ENCODE data around the gene CD8A.
"Not testable (repeated sequence)": the region's sequence is repeated elsewhere in the genome, so short reads cannot be mapped to it uniquely, and the experiment has no call there.

The CD8A gene

DNA sequence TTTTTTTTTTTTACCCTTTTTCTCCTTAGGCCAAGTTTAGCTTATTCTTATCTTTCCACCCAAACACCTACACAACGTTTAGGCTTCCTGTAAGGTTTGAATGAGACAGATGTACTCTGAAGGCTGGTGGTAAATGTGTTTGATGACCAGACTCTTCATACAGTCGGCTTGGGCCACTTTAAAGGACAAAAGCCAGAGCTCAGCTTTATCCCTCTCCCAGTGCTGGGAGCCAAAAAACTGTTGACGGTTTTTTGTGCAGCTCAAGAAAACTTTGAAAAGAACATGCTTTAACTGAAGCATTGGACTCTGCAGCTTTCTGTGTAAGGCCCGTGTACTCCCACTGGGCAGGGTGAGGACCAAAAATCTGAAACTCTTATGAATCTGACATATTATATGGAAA is 15.4 kb downstream of the CD8A start:
- DNase-seq = no peak

DNA sequence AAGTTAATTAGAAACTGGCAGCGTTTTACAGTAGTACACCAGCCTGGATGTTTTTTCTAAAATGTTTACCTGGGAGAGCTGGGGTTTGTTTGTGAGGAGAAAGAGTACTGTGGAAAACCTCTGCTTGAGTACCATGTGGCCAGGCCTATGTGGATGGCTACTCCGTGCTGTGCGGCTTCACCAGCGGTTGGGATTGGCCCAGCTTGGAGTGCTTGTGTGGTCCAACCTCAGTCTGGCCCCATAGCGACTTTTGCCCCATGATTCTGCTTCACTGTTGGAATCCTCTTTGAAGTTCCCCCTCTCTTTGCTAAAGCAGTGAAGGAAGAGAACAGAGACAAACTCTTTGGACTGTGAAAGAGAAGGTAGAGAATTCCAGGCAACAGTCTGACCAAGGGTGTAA is 15.9 kb downstream of the CD8A start:
- DNase-seq = no peak

DNA sequence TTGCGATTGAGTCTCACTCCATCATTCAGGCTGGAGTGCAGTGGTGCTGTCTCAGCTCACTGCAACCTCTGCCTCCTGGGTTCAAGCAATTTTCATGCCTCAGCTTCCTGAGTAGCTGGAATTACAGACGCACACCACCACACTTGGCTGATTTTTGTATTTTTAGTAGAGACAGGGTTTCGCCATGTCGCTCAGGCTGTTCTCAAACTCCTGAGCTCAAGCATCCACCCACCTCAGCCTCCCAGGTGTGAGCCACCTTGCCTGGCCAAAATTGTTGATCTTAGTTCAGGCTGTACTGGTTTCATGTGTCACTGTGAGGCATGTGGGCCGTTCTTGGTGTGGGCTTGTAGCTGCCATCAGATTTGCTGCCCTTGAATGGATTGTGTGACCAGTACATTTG is 18.1 kb downstream of the CD8A start:
- no peak for DNase-seq

DNA sequence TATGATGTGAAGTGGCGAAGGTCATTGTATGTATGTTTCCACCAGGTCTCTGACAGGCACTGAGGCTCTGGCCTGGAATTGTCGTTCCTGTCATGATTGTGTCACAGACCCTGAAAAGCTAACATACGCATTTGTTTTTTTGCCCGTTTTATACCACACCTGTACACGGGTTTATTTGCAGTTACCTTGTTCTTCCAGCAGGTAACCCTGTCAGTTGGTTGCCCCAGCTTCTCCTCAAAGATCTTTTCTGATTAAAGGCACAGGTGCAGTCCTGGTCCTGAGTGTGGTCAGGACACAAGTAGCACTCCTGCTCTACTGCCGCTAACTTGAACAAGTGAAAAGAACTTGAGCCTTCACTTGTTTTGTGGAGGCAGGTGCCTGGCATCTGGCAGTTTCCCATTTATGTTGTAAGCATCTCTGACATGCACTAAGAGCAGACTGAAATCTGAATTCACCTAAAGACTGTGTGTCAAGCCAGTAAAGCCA is 19.9 kb downstream of the CD8A start:
- no peak for DNase-seq

DNA sequence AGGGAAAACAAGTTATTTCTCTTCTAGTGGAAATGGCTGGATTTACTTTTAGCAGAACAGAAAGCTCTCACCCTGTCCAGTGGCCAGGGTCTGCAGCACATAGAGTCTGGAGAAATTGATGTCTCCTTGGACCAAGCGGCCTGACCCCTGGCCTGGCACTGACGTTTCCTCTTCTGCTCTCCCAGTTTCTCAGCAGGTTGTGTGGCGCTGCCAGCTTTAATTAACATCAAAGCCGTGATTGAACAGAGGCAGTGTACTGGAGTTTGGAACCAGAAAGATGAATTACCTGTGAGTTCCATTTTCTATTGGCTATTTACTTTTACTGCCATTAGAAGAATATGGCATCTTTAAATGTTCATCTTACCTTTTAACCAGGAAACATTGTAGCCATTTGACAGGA is 20.9 kb downstream of the CD8A start:
- DNase-seq = no peak

DNA sequence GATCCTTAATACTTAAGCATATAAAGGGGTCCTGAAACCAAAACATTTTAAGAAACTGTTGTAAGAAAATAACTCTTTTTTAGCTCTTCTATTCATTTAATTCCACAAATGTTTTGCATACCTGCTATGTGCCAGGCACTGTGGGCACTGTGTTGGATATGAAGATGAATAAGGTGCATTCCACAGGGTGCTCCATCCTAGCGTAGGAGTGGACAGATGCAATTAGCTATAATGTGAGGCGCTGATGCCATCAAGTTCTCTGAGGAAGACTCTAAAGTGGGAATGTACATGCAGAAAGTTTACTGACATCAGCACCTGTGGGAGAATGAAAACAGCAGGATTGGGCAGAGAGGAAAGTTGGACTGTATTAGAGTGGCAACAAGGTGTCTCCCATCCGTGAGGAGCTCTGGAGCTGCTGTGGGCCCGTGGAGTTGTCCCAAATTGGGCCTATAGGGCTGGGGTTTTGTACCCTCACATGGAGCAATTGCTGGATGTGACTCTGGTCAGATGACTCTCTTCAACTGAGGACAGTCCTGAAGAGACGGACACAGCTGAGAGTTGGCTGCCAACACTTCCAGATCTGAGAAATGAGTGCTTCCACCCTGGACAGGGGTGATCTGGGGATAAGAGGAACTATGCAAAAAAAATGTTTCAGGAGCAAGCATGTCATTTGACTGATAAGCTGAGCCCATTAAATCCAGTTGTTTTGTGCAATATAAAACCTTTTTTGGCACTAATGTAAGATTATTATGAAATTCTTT is 22.3 kb downstream of the CD8A start:
- DNase-seq = no peak

DNA sequence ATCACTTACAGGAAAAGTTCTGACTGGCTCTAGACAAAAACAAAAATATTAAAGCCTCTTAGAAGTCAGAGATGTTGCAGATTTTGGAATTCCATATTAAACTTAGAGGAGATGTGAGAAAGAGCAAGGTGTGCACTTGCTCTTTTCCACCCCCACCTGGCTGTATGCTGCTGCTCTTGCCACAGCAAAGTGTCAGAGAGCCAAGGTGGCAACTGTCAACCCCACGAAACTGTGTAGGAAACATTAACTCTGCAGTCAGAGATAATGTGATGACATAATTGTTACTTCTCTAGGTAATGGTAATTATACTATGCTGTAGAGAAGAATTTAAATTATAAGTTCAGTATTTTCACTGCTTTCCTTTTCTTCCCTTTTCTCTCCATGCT is 25.4 kb downstream of the CD8A start:
- no peak for DNase-seq

DNA sequence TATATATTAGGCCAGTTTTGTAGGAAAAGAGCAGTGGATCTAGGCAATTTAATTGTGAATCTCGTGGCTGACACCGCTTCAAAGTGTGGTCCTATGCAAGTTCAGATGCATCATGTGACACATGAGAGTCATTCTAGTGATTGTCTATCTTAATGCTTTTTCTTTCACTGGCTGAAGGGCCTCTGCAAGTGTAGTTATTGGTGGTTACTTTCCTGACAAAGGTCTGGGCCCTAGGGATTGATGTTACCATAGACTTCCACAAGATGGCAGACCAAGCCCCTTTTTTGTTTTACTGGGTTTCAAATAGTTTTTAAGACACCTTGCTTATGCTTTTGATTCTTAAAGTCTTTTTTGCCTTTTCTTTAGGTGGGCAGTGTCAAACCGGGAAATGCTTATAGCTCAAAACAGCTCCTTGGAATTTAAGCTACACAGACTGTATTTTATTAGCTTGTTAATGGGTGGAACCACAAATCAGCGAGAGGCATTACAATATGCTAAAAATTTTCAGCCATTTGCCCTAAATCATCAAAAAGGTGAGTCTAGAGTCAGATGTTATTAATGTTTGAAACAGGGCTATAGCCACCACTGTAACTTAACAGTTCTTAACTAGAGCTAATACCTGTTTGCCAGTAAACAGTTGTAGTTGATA is 25.9 kb downstream of the CD8A start:
- no peak for DNase-seq

DNA sequence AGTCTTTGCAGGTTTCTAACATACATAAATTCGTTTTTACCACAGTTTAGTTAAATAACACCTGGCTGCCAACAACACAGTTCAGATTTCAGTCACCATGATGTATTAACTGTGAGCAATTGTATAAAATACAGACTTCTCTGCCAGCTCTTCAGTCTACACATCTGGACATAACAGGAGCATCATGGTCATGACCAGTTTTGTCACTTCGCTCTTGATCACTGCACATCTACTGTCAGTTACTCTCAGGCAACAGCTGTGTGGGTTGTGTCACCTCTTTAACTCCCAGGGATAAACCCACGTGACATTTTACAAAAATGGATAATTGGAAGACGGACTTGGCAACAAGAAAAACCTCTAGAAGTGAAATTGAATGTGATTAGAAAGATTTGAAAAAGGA is 30.3 kb downstream of the CD8A start:
- no peak for DNase-seq

DNA sequence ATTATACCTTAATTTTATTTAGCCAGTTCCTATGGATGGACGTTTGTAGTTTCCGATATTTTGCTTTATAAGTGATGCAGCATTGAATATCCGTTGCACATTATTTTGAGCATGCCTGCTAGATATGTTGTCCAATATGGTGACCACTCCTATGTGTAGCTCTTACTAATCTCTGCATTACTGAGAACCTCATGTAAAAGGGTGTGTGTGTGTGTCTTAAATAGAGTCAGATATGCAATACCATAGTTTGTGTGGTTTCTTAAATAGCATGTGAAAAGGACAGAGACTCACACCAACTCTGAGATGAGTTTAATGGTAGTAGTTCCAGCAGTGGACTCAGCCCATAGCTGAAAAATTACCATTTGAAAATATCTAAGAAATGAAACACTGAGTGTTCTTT is 32.3 kb downstream of the CD8A start:
- no peak for DNase-seq

DNA sequence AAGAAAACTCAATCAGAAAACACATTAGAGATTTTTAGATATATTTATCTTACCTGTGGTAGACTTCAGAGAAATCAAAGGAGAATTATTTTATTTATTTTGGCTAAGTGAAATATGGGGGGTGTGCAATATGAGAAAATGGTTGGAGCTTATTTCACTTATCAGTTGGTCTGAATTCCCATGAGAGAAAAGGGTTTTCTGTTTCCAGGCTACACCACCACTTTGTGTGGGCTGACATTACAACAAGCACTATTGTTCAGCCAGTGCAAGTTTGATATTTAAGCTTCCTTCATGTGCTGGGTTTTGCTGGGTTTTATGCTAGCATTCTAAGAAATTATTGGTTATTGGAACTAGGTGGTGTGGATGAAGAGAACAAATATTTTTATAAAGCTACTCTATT is 37.1 kb downstream of the CD8A start:
- no peak for DNase-seq

DNA sequence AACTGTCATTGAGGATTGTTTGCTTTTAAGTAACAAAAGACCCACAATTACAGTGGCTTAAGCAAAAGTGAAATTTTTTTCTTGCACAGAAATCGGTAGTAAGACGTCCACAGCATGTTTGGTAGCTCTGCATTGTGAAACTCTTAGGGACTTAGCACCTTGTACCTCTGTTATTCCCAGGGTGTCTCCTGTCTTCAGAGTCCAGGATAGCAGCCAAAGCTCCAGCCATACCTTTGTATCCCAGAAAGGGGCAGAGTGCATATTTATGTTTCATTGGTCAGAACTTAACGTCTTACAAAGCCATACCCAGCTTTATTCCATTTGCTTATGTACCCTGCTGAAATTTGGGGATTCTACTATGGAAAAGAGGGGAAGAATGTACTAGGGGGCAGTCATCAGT is 37.8 kb downstream of the CD8A start:
- no peak for DNase-seq

DNA sequence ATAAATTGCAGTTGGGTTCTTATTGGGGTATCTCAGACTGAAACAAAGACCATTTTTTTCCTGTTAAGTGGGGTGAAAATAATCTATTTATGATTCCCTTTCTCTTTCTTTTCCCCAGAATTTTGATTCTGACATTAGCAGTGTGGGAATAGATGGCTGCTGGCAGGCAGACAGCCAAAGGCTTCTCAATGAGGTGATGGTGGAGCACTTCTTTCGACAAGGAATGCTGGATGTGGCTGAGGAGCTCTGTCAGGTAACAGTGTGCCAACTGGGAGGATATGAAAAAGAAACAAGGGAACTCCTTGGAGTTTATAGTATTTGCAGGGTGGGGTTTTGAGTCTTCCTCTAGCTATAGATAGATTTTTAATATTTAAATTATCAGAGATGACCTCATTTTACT is 38.9 kb downstream of the CD8A start:
- DNase-seq = no peak

DNA sequence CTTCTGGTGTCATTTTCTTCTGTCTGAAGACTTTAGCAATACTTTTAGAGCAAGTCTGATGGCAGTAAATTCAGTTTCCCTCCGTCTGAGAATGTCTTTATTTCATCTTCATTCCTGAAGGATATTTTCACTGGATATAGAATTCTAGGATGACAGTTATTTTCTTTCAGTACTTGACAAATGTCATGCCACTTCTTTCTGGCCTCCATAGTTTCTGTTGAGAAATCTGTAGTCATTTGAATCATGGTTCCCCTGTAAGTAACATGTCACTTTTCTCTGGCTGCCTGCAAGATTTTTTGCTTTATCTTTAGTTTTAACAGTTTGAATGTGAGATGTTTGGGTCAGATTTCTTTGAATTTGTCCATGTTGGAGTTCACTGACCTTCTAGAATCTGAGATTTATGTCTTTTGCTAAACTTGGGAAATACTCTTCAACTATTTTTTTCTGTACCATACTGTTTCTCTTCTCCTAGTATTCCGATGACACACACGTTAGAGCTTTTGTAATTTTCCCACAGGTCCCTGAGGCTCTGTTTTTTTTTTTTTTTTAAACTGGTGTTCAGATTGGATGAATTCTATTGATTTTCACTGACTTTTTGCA is 40.4 kb downstream of the CD8A start:
- DNase-seq = no peak

DNA sequence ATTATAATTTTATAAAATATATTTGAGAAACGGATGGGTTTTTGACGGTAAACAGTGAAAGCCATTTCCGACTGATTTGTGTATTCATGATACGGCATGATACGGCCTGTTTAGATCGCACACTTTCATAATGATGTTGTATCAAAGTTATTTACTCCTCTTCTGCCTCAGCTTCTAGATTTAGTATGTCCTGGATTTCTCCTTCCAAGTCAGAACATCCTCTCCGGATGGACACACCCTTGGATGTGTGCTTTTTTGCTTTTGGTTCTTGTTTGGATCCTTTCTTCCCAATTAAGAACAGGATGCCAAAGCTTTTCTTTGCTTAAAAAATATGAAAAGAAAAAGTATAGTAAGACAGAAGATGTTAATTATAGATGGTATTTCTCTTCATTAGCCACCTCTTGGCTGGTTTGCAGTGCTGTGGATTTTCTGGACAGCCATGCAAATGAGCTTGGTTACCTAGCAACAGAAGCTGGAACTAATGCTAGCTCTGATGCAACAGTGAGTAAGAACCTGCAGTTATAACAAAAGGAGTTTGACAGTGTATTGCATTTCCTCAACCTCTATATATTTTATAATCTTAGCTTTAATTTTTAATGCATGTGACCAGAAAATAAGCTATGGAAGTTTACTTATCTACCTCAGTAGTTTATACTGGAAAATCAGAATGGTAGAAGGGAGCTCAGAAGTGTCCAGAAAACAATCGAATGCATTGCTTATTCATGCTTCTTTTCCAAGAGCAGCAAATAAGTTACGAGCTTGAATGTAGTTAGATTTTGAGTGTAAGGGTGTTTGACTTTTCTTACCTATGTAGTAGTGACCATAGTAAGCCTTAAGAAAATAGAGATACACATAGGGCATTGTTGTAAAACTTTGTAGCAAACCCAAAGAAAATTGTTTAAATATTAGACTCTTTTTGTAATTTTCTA is 42.7 kb downstream of the CD8A start:
- no peak for DNase-seq

DNA sequence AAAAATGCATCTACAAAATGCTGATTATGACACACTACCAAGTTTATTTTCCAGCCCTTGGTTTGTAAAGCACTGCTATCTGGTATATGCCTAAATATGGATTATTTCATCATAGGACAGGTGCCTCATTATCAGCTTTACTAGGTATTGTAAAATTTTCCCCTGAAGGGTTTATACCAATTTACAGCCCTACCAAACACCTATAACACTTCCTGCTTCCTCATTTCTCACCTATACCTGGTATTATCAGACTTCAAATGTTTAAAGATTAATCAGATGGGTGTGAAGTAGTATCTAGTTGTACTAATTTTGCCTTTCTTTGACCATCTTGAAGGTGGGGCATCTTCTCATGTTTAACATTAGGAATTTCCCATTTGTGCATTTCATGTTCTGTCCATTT is 43.8 kb downstream of the CD8A start:
- DNase-seq = no peak

DNA sequence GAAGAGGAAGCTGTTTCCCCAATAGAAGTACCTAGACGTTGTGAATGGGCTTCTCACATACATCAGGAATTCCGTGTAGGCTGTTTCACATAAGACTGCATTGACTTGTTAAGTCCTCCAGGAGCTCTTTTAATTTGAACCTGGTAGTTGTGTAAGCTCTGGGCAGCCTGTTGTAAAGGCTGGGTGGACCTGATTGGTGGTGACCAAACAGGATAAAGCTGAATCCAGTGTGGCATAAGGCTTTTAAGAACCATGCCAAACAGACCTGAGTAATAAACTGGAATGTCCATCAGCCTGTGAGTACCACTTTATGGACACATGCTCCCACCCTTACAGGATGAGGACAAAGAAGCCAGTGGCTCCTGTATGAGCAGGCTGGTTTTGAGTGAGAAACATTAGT is 46.6 kb downstream of the CD8A start:
- DNase-seq = no peak

DNA sequence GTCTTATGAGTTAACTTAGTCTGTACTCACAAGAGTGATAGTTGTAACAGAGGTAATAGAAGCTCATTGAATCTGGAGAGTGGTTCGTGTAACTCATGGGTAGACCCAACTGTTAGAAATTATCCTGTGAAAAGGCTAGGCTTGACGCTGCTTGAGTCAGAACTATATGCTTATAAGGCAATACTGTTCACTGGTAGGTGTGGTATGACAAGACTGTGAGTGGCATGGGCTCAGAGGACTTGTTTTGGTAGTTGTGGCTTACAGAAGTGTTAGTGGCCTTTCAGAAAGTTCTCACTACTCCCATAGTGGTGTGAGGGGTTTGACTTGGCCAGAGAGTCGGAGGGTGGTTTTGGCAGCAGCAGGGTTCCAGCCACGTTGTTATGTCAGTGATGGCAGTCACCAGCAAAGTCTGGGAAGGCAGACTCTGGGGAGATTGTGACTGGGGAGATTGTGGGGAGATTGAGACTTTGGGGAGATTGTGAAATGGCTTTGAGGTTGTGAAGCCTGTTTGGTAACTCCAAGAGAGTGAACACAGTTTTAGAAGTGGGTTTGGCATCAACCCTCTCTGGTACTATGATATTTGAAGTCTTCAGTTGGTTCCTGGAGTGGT is 48.7 kb downstream of the CD8A start:
- DNase-seq = not testable (repeated sequence)

DNA sequence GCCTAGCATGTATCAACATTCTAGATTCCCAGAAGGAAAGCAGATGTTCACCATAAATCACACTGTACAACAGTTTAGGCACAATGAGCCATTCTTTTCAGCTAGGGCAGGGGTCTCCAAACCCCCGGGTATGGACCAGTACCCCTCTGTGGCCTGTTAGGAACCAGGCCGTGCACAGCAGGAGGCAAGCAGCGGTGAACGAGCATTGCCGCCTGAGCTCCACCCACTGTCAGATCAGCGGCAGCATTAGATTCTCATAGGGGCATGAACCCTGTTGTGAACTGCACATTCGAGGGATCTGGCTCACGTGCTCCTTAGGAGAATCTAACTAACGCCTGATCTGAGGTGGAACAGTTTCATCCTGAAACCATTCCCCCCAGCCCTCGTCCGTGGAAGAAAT is 50.8 kb downstream of the CD8A start:
- not testable (repeated sequence) for DNase-seq

DNA sequence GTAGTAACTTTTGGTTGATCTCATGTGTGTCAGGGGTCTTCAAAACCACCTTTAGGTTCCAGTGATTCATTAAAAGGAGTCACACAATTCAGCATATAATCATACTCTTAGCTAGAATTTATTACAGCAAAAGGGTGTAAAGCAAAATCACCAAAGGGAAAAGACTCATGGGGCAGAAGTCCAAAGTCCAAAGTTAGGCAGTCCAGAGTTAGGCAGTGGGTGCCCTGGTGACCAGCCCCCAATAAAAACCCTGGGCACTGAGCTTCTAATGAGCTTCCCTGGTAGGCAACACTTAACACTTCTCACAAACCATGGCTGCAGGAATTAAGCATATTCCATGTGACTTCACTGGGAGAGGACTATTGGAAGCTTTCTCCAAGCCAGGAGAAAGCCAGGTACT is 51.2 kb downstream of the CD8A start:
- not testable (repeated sequence) for DNase-seq

DNA sequence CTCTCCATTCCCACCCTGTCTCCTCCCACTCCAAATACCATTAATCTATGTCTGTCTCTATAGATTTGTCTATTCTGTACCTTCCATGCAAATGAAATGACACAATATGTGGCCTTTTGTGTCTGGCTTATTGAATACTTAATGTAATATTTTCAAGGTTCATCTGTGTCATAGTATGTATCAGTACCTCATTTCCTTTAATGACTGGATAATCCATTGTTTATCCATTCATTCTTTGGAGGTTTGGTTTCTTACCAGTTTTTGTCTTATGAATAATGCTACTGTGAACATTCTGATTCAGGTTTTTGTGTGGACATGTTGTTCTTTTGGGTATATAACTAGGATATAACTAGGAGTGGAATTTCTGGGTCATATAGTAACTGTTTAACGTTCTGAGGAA is 55.8 kb downstream of the CD8A start:
- not testable (repeated sequence) for DNase-seq
